Type B pancreatic cell (in vitro differentiated cells): ENCODE results near the gene TMEM130. TPM values are rescaled to one million over a fixed set of nuclear protein-coding genes. Genes with fewer than 3 reads are reported as not detected.

Experiments
- DNase-seq: peaks from one replicate; pipeline ENCODE4 v3.0.0; 2021; ENCODE audit warnings: mixed read lengths; ENCODE audit not compliant: unreplicated experiment; ENCODE audit errors: extremely low spot score
- H3K27ac Mint-ChIP-seq: 2 replicates; pipeline ENCODE4 v1.8.0; 2021; ENCODE audit warnings: mild to moderate bottlenecking, mixed read lengths
- H3K27me3 Mint-ChIP-seq: 2 replicates; pipeline ENCODE4 v1.8.0; 2021; ENCODE audit warnings: mixed read lengths
- H3K36me3 Mint-ChIP-seq: 2 replicates; pipeline ENCODE4 v1.8.0; 2021; ENCODE audit warnings: mixed read lengths
- H3K4me1 Mint-ChIP-seq: one replicate; pipeline ENCODE4 v1.8.0; 2021; ENCODE audit warnings: mixed read lengths; ENCODE audit not compliant: unreplicated experiment
- H3K4me3 Mint-ChIP-seq: 2 replicates; pipeline ENCODE4 v1.8.0; 2021; ENCODE audit warnings: mild to moderate bottlenecking, mixed read lengths
- H3K9me3 Mint-ChIP-seq: 2 replicates; pipeline ENCODE4 v1.8.0; 2021; ENCODE audit warnings: mixed read lengths
- CTCF ChIP-seq: fragments of 200-600 bp; sonication (generic); conservative IDR thresholded peaks from 2 replicates; pipeline ENCODE4 v1.5.0; 2021; ENCODE audit warnings: antibody characterized with exemption, mild to moderate bottlenecking
- long read RNA-seq: library from polyadenylated mRNA; unstranded; transcript quantifications from one replicate; pipeline ENCODE4 v2.0.0, GENCODE V29; 2020
- total RNA-seq: library from RNA; stranded (reverse); gene quantifications from 2 replicates; pipeline ENCODE4 v1.2.1, GENCODE V29; 2021; ENCODE audit warnings: low replicate concordance

The TMEM130 gene
- total RNA-seq = 0.17 and 1.2 TPM in 2 replicates
- long read RNA-seq = 0 reads

GRCh38 chr7:98869597-98870120 lies at the start of gene TMEM130:
TMEM130 (minus strand) TSS chr7:98870014; CDS start chr7:98869861, 153 bp downstream.
- H3K27ac Mint-ChIP-seq = no peak within 1 kb of the TSS
- H3K4me1 Mint-ChIP-seq = no peaks in the 10 kb centered on the region
- no peak for TF ChIP-seq CTCF
- H3K4me3 Mint-ChIP-seq = peak within 1 kb of the TSS; percentile 90
- H3K27me3 Mint-ChIP-seq = peaks cover 51% of the 10 kb centered on the region
- no peaks in the 10 kb centered on the region for H3K9me3 Mint-ChIP-seq
- H3K36me3 Mint-ChIP-seq = no peaks in the 10 kb centered on the region
- DNase-seq = no peak

- H3K36me3 Mint-ChIP-seq = peaks cover 19% of the 10 kb centered on the region
- no peaks in the 10 kb centered on the region for H3K4me1 Mint-ChIP-seq
- no peak for TF ChIP-seq CTCF
- H3K9me3 Mint-ChIP-seq = no peaks in the 10 kb centered on the region
- peak; percentile 62 for DNase-seq
- H3K4me3 Mint-ChIP-seq = no peak overlapping the region
- no peaks in the 10 kb centered on the region for H3K27me3 Mint-ChIP-seq
- H3K27ac Mint-ChIP-seq = no peak overlapping the region
These were observed 47.5 kb upstream of the TMEM130 start for GRCh38 chr7:98917331-98917730.

GRCh38 chr7:98913612-98914011 lies 43.8 kb upstream of the TMEM130 start:
- no peak overlapping the region for H3K4me3 Mint-ChIP-seq

GRCh38 chr7:98913026-98913425 lies 43.2 kb upstream of the TMEM130 start:
- peaks cover 26% of the 10 kb centered on the region for H3K36me3 Mint-ChIP-seq
- no peak overlapping the region for H3K4me3 Mint-ChIP-seq
- no peaks in the 10 kb centered on the region for H3K4me1 Mint-ChIP-seq
- no peaks in the 10 kb centered on the region for H3K27me3 Mint-ChIP-seq
- DNase-seq = no peak
- no peak overlapping the region for H3K27ac Mint-ChIP-seq
- TF ChIP-seq CTCF = no peak
- H3K9me3 Mint-ChIP-seq = no peaks in the 10 kb centered on the region

More at GRCh38 chr7:98913612-98914011, 43.8 kb upstream of the TMEM130 start:
- Mint-ChIP-seq H3K36me3 (peaks cover 23% of the 10 kb centered on the region), H3K27ac (no peak overlapping the region), H3K27me3 (no peaks in the 10 kb centered on the region), H3K9me3 (no peaks in the 10 kb centered on the region), H3K4me1 (no peaks in the 10 kb centered on the region)
- no peak for DNase-seq
- TF ChIP-seq CTCF = no peak

- H3K4me3 Mint-ChIP-seq = no peak overlapping the region
- H3K27ac Mint-ChIP-seq = no peak overlapping the region
- no peak for TF ChIP-seq CTCF
- no peak for DNase-seq
- peaks cover 24% of the 10 kb centered on the region for H3K36me3 Mint-ChIP-seq
- H3K27me3 Mint-ChIP-seq = no peaks in the 10 kb centered on the region
- no peaks in the 10 kb centered on the region for H3K4me1 Mint-ChIP-seq
- H3K9me3 Mint-ChIP-seq = no peaks in the 10 kb centered on the region
These were observed 42.1 kb upstream of the TMEM130 start for GRCh38 chr7:98911916-98912315.

GRCh38 chr7:98910427-98910826 lies 40.6 kb upstream of the TMEM130 start:
- Mint-ChIP-seq H3K9me3 (no peaks in the 10 kb centered on the region), H3K27me3 (no peaks in the 10 kb centered on the region), H3K36me3 (peaks cover 21% of the 10 kb centered on the region), H3K4me1 (no peaks in the 10 kb centered on the region), H3K27ac (no peak overlapping the region), H3K4me3 (no peak overlapping the region)
- no peak for DNase-seq
- TF ChIP-seq CTCF = no peak
